SK-N-SH treated with all-trans-retinoic acid at 6 μM for 48 hours (cell line): ENCODE results near the gene PIAS1.

Source experiments
- ATAC-seq: fragments of 200-7000 bp; cut with Tn5 transposase; 3 replicates; pipeline ENCODE4 v1.9.1; 2020; ENCODE audit warnings: mild to moderate bottlenecking, moderate library complexity
- ARNTL ChIP-seq: fragments of 450-650 bp; formaldehyde crosslinking; IDR thresholded peaks from 2 replicates; pipeline ENCODE4 v1.5.0; 2020; ENCODE audit warnings: low read depth, mild to moderate bottlenecking, moderate library complexity, borderline replicate concordance
- BACH2 ChIP-seq: fragments of 250-450 bp; sonication (Bioruptor Pico); IDR thresholded peaks from 2 replicates; pipeline ENCODE4 v1.9.0; 2021; ENCODE audit warnings: mild to moderate bottlenecking, borderline replicate concordance
- CSDC2 ChIP-seq: fragments of 250-450 bp; sonication (Bioruptor Pico); IDR thresholded peaks from 2 replicates; pipeline ENCODE4 v1.5.0; 2020; ENCODE audit warnings: mild to moderate bottlenecking, moderate library complexity
- ESRRG ChIP-seq: fragments of 250-450 bp; sonication (Bioruptor Pico); IDR thresholded peaks from 2 replicates; pipeline ENCODE4 v1.6.1; 2021; ENCODE audit warnings: mild to moderate bottlenecking
- GLIS3 ChIP-seq: fragments of 250-450 bp; sonication (Bioruptor Pico); IDR thresholded peaks from 2 replicates; pipeline ENCODE4 v1.5.0; 2020; ENCODE audit warnings: mild to moderate bottlenecking, moderate library complexity
- ISL1 ChIP-seq: fragments of 250-450 bp; sonication (Bioruptor Pico); IDR thresholded peaks from 2 replicates; pipeline ENCODE4 v2.1.2; 2022; ENCODE audit warnings: mild to moderate bottlenecking, moderate library complexity
- OSR1 ChIP-seq: fragments of 250-450 bp; sonication (Bioruptor Pico); IDR thresholded peaks from 2 replicates; pipeline ENCODE4 v1.8.0; 2022; ENCODE audit warnings: moderate library complexity, mild to moderate bottlenecking, inconsistent platforms
- PATZ1 ChIP-seq: fragments of 250-450 bp; sonication (Bioruptor Pico); IDR thresholded peaks from 2 replicates; pipeline ENCODE4 v1.8.0; 2020; ENCODE audit warnings: mild to moderate bottlenecking, moderate library complexity, borderline replicate concordance
- PPARA ChIP-seq: fragments of 250-450 bp; sonication (Bioruptor Pico); IDR thresholded peaks from 2 replicates; pipeline ENCODE4 v1.5.0; 2020; ENCODE audit warnings: mild to moderate bottlenecking, borderline replicate concordance
- SNAI2 ChIP-seq: fragments of 250-450 bp; sonication (Bioruptor Pico); IDR thresholded peaks from 2 replicates; pipeline ENCODE4 v1.5.0; 2020; ENCODE audit warnings: mild to moderate bottlenecking, moderate library complexity
- TCF4 ChIP-seq: fragments of 250-450 bp; sonication (Bioruptor Pico); IDR thresholded peaks from 2 replicates; pipeline ENCODE4 v1.8.0; 2021; ENCODE audit warnings: mild to moderate bottlenecking, moderate library complexity, borderline replicate concordance
- ZC3H10 ChIP-seq: fragments of 250-450 bp; sonication (Bioruptor Pico); IDR thresholded peaks from 2 replicates; pipeline ENCODE4 v1.5.1; 2021; ENCODE audit warnings: mild to moderate bottlenecking, moderate library complexity
- ZFP3 ChIP-seq: fragments of 250-450 bp; sonication (Bioruptor Pico); IDR thresholded peaks from 2 replicates; pipeline ENCODE4 v1.5.0; 2020; ENCODE audit warnings: mild to moderate bottlenecking, moderate library complexity
- ZFP30 ChIP-seq: fragments of 450-650 bp; formaldehyde crosslinking; IDR thresholded peaks from 2 replicates; pipeline ENCODE4 v1.5.0; 2022; ENCODE audit warnings: mild to moderate bottlenecking, moderate library complexity
- ZNF565 ChIP-seq: fragments of 450-650 bp; formaldehyde crosslinking; conservative IDR thresholded peaks from 2 replicates; pipeline ENCODE4 v1.5.0; 2020; ENCODE audit warnings: low read depth, mild to moderate bottlenecking, moderate library complexity
- ZNF70 ChIP-seq: fragments of 450-650 bp; formaldehyde crosslinking; IDR thresholded peaks from 2 replicates; pipeline ENCODE4 v1.5.0; 2020; ENCODE audit warnings: mild to moderate bottlenecking, moderate library complexity
- ZNF8 ChIP-seq: fragments of 450-650 bp; formaldehyde crosslinking; IDR thresholded peaks from 2 replicates; pipeline ENCODE4 v1.5.0; 2020; ENCODE audit warnings: mild to moderate bottlenecking, moderate library complexity
- TF ChIP-seq, protein P1 (sequence below): fragments of 250-450 bp; sonication (Bioruptor Pico); IDR thresholded peaks from 2 replicates; pipeline ENCODE4 v1.5.1; 2020; ENCODE audit warnings: low read depth, mild to moderate bottlenecking, moderate library complexity
- TF ChIP-seq, protein P2 (sequence below): fragments of 250-450 bp; sonication (Bioruptor Pico); IDR thresholded peaks from 2 replicates; pipeline ENCODE4 v1.5.0; 2020; ENCODE audit warnings: mild to moderate bottlenecking, moderate library complexity
- TF ChIP-seq, protein P3 (sequence below): fragments of 250-450 bp; sonication (Bioruptor Pico); IDR thresholded peaks from 2 replicates; pipeline ENCODE4 v1.8.0; 2021; ENCODE audit warnings: low read depth, mild to moderate bottlenecking, moderate library complexity, borderline replicate concordance

Gene PIAS1

DNA sequence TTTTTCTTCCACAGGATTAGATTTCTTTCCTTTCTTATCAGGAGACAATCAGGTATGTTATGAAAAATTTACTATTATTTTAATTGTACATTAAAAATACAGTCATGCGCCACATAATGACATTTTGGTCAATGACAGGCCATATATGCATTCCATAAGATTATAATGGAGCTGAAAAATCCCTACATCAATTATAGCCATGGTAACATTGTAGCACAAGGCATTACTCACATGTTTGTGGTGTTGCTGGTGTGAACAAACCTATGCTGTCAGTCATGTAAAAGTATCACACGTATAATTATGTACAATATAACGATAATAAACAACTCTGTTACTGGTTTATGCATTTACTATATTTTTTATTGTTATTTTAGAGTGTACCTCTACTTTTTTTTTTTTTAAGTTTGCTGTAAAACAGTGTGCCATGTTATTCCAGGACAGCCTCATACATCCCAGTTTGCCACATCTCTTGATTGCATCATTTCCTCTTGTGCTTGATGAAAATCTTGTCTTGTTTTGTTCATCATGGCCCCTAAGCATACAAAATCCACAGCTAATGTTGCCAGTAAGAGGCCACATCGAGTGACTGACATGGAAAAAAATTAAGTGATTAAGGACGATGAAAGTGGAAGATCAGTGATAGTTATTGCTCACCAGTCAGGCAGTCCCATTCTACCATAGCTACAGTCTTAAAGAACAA lies 129.7 kb downstream of the PIAS1 start:
- TF ChIP-seq ISL1 (CRISPR knock-in tag) (peak; percentile 46), ZNF565 (CRISPR knock-in tag) (no peak)
- ATAC-seq = no peak

DNA sequence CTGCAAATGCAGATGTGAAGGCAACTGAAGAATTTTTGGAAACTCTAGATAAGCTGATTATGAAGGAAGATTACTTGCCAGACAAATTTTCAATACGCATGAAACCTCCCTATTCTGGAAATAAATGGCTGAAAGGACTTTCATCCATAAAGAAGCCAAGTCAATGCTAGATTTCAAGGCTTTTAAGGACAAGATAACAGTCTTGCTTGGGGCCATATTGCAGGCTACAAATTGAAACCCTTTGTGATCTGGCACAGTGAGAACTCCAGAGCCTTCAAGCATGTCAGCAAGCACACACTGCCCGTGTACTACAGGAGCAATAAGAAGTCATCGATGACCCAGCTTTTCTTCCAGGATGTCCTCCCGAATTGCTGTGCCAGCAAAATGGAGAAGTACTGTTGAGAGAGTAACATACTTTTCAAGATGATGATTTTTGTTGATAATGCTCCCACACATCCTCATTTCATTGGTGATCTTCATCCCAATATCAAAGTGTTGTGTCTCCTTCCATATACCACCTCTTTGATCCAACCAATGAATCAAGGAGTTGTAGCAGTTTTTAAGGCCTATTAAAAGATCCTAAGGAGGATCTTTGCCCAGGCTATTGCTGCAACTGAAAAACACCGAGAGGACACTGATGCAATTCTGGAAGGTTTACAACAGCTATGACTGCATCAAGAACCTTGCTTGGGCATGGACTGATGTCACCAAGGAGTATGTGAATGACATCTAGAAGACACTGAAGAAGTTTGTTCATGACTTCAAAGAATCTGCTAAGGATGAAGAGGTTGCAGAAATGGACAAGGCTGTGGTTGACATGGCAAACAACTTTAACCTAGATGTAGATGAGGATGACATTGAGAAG lies 130.7 kb downstream of the PIAS1 start:
- no peak for ATAC-seq
- no peak for TF ChIP-seq ZFP30 (CRISPR knock-in tag)
- TF ChIP-seq, protein P1, sequence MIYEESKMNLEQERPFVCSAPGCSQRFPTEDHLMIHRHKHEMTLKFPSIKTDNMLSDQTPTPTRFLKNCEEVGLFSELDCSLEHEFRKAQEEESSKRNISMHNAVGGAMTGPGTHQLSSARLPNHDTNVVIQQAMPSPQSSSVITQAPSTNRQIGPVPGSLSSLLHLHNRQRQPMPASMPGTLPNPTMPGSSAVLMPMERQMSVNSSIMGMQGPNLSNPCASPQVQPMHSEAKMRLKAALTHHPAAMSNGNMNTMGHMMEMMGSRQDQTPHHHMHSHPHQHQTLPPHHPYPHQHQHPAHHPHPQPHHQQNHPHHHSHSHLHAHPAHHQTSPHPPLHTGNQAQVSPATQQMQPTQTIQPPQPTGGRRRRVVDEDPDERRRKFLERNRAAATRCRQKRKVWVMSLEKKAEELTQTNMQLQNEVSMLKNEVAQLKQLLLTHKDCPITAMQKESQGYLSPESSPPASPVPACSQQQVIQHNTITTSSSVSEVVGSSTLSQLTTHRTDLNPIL (CRISPR knock-in tag) = no peak
- TF ChIP-seq ZNF70 (CRISPR knock-in tag) = no peak
- TF ChIP-seq ZFP3 (CRISPR knock-in tag) = no peak

DNA sequence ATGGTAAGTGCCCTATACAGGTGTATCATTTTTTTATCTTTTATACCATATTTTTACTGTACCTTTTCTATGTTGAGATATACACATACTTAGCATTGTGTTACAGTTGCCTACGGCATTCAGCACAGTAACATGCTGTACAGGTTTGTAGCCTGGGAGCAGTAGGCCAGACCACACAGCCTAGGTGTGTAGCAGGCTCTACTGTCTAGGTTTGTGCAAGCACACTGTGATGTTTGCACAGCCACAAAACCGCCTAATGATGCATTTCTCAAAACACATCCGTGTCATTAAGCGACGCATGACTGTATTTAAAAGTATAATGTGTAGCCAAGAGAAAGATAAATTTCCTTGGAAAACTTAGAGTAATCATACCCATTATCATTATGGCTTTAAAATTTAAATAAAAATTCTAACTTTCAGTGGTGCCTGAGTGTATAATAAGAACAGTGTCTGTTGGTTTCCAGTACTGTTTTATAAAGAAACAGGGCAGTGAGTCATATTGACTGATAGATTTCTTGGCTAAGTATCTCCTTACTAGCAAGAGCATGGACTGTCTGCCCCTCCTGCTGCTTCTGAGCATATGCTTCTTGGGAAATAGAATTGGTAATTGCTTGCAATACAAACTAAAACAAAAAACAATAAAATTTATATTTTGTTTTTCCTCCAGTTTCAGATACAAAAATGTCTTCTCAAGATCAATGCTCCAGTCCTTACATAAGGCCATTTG lies 132.7 kb downstream of the PIAS1 start:
- peak; percentile 83 for ATAC-seq
- no peak for TF ChIP-seq CSDC2 (CRISPR knock-in tag)
- TF ChIP-seq PATZ1 (CRISPR knock-in tag) = no peak
- TF ChIP-seq, protein P2, sequence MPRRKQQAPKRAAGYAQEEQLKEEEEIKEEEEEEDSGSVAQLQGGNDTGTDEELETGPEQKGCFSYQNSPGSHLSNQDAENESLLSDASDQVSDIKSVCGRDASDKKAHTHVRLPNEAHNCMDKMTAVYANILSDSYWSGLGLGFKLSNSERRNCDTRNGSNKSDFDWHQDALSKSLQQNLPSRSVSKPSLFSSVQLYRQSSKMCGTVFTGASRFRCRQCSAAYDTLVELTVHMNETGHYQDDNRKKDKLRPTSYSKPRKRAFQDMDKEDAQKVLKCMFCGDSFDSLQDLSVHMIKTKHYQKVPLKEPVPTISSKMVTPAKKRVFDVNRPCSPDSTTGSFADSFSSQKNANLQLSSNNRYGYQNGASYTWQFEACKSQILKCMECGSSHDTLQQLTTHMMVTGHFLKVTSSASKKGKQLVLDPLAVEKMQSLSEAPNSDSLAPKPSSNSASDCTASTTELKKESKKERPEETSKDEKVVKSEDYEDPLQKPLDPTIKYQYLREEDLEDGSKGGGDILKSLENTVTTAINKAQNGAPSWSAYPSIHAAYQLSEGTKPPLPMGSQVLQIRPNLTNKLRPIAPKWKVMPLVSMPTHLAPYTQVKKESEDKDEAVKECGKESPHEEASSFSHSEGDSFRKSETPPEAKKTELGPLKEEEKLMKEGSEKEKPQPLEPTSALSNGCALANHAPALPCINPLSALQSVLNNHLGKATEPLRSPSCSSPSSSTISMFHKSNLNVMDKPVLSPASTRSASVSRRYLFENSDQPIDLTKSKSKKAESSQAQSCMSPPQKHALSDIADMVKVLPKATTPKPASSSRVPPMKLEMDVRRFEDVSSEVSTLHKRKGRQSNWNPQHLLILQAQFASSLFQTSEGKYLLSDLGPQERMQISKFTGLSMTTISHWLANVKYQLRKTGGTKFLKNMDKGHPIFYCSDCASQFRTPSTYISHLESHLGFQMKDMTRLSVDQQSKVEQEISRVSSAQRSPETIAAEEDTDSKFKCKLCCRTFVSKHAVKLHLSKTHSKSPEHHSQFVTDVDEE (CRISPR knock-in tag) = no peak
- no peak for TF ChIP-seq ZNF70 (CRISPR knock-in tag)
- TF ChIP-seq ZFP3 (CRISPR knock-in tag) = no peak
- no peak for TF ChIP-seq ZNF565 (CRISPR knock-in tag)
- no peak for TF ChIP-seq OSR1 (CRISPR knock-in tag)
- TF ChIP-seq, protein P1 (CRISPR knock-in tag) = no peak
- no peak for TF ChIP-seq PPARA
- TF ChIP-seq ARNTL (CRISPR knock-in tag) = no peak
- TF ChIP-seq ZC3H10 (CRISPR knock-in tag) = no peak
- TF ChIP-seq BACH2 = no peak
- no peak for TF ChIP-seq ZFP30 (CRISPR knock-in tag)
- no peak for TF ChIP-seq ESRRG
- TF ChIP-seq ZNF8 (CRISPR knock-in tag) = no peak
- no peak for TF ChIP-seq SNAI2 (CRISPR knock-in tag)
- TF ChIP-seq ISL1 (CRISPR knock-in tag) = no peak
- no peak for TF ChIP-seq TCF4 (CRISPR knock-in tag)
- no peak for TF ChIP-seq GLIS3 (CRISPR knock-in tag)
- TF ChIP-seq, protein P3, sequence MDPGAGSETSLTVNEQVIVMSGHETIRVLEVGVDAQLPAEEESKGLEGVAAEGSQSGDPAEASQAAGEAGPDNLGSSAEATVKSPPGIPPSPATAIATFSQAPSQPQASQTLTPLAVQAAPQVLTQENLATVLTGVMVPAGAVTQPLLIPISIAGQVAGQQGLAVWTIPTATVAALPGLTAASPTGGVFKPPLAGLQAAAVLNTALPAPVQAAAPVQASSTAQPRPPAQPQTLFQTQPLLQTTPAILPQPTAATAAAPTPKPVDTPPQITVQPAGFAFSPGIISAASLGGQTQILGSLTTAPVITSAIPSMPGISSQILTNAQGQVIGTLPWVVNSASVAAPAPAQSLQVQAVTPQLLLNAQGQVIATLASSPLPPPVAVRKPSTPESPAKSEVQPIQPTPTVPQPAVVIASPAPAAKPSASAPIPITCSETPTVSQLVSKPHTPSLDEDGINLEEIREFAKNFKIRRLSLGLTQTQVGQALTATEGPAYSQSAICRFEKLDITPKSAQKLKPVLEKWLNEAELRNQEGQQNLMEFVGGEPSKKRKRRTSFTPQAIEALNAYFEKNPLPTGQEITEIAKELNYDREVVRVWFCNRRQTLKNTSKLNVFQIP (CRISPR knock-in tag) = no peak
